Peyer's patch (tissue), 4 donors: Measurements from ENCODE around the gene TMED8. TPM values are rescaled to one million over a fixed set of nuclear protein-coding genes. Genes with fewer than 3 reads are reported as not detected.

Experiments
- DNase-seq, 3 donors: peaks; one replicate each; pipeline ENCODE4 v3.0.0-alpha.2; 2017 to 2019
- H3K27ac ChIP-seq, 4 donors: fragments of 200-600 bp; sonication (generic); one replicate each; pipeline ENCODE4 v1.5.1; 2016 to 2019
- H3K27me3 ChIP-seq, 2 donors: fragments of 200-600 bp; sonication (generic); one replicate each; pipeline ENCODE4 v1.5.1; 2019
- H3K36me3 ChIP-seq, 3 donors: fragments of 200-600 bp; sonication (generic); one replicate each; pipeline ENCODE4 v1.5.1; 2016 to 2019
- H3K4me1 ChIP-seq, 4 donors: fragments of 200-600 bp; sonication (generic); one replicate each; pipeline ENCODE4 v1.5.1; 2016 to 2019
- H3K4me3 ChIP-seq, 4 donors: fragments of 200-600 bp; sonication (generic); 1 replicate in 3 of 4; 2 replicates in 1 of 4; pipeline ENCODE4 v1.5.1; 2016 to 2019; ENCODE audit warnings: mild to moderate bottlenecking in 1 of 4
- H3K9me3 ChIP-seq, 4 donors: fragments of 200-600 bp; sonication (generic); one replicate each; pipeline ENCODE4 v1.5.1; 2016 to 2019; ENCODE audit warnings: mild to moderate bottlenecking in 1 of 4
- POLR2A ChIP-seq, 2 donors: fragments of 450-650 bp; IDR thresholded peaks; one replicate each; pipeline ENCODE4 v1.5.1; 2017; ENCODE audit warnings: antibody characterized with exemption in 2 of 2, mild to moderate bottlenecking in 2 of 2, moderate library complexity in 2 of 2
- total RNA-seq, 4 donors: library from RNA; depleted of rRNA; stranded (reverse); fragments of >200 nt; gene quantifications; one replicate each; pipeline ENCODE4 v1.1.0, GENCODE V29; 2016
- TF ChIP-seq, protein P1 (sequence below), 6 experiments: fragments of 450-650 bp in 4 of 6; fragments of 200-600 bp in 2 of 6; sonication (generic) in 1 of 6; IDR thresholded peaks; one replicate each; pipeline ENCODE4 v1.5.1; 2017 to 2019; ENCODE audit warnings: antibody characterized with exemption in 6 of 6, mild to moderate bottlenecking in 3 of 6, moderate library complexity in 1 of 6

The TMED8 gene
- total RNA-seq, 4 donors from 2014 or later, result 7.4 to 9.9 (median 7.5) TPM

DNA sequence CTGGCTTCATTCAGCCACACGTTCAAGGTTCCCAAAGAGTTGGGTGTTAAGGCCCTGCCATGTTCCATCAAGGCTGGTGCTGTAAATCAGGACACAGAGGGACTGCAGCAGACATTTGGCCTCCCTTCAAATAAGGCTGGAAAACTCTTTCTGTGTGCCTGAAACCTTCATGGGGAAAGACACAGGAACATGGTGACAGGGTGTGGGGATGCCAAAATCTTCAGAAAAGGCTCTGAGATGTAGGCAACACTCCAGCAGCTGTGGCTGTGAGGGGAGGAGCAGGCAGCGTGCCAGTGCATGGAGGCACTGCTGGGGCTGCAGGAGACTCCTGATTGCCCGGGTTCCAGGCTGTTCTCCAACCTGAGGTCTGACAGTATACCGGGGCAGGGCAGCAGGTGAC, 71.2 kb downstream of the TMED8 start:
- DNase-seq, result no peak
- Histone ChIP-seq H3K9me3 (no peaks in the 10 kb centered on the region), H3K4me3 (no peak overlapping the region), H3K27me3 (no peaks in the 10 kb centered on the region), H3K27ac (no peak overlapping the region), H3K4me1 (peaks cover 0 to 8% (median 0%) of the 10 kb centered on the region in 4 donors), H3K36me3 (peaks cover 0 to 7% (median 0%) of the 10 kb centered on the region in 3 donors)
- TF ChIP-seq POLR2A (IDR thresholded peaks at IDR 0.05), result no peak
- TF ChIP-seq, protein P1, sequence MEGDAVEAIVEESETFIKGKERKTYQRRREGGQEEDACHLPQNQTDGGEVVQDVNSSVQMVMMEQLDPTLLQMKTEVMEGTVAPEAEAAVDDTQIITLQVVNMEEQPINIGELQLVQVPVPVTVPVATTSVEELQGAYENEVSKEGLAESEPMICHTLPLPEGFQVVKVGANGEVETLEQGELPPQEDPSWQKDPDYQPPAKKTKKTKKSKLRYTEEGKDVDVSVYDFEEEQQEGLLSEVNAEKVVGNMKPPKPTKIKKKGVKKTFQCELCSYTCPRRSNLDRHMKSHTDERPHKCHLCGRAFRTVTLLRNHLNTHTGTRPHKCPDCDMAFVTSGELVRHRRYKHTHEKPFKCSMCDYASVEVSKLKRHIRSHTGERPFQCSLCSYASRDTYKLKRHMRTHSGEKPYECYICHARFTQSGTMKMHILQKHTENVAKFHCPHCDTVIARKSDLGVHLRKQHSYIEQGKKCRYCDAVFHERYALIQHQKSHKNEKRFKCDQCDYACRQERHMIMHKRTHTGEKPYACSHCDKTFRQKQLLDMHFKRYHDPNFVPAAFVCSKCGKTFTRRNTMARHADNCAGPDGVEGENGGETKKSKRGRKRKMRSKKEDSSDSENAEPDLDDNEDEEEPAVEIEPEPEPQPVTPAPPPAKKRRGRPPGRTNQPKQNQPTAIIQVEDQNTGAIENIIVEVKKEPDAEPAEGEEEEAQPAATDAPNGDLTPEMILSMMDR (IDR thresholded peaks at IDR 0.05), result no peak

DNA sequence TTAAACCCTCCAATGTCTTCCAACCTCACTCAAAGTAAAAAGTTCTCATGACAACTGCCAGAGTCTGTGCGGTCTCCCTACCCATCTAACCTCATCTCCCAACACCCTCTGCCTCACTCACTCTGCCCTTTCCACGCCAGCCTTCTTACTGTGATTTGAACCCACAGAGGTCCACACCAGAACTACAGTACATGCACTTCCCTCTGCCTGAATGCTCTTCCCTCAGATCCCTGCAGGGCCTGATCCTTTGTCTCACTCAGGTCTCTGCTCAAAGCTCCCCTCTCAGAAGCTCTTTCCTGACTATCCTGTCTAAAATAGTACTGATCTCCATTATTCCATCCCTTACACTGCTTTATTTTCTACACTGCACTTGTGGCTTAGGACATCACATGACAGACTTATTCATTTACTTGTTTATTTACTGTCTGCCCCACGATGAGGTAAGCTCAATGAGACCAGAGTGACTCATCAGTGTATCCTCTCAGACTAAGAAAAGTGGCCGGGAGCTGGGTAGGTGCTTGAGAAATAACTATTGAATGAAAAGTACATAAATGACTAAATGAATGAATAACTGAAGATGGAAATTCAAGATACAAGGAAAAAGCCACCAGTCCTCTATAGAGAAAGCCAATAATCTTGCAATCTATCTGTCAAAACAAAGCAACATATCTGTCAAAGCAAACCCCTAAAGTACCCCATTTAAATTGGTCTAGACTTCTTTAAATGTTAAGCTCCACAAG, 73.3 kb downstream of the TMED8 start:
- no peaks in the 10 kb centered on the region for H3K27me3 ChIP-seq
- no peak overlapping the region for H3K4me3 ChIP-seq
- peak in 1 of 3 donors; percentile 57 for DNase-seq
- no peak for TF ChIP-seq POLR2A (IDR thresholded peaks at IDR 0.05)
- TF ChIP-seq, protein P1 (IDR thresholded peaks at IDR 0.05), result no peak
- peak overlapping the region in 1 of 4 donors; percentile 18 for H3K27ac ChIP-seq
- peaks cover 0 to 13% (median 0%) of the 10 kb centered on the region in 3 donors for H3K36me3 ChIP-seq
- H3K4me1 ChIP-seq, result peaks cover 0 to 8% (median 0%) of the 10 kb centered on the region in 4 donors
- no peaks in the 10 kb centered on the region for H3K9me3 ChIP-seq

DNA sequence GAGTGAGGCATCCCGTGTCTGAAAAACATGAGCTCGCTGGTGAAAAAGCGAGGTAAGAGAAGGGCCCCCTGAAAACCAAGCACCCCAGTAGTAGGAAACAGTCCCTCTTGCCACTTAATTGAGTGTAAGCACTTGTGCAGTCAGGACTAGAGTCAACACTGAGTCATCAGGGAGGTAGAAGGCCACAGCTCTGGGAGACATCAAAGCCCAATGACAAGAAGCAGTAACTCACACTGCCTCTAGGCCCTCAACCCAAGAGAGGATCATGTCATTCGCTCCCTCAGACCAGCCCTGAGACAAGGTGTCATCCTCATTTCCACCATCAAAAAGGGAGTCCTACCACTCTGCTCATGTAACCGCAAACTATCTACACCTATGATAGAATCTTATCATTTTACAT, 74.0 kb downstream of the TMED8 start:
- peaks cover 0 to 20% (median 0%) of the 10 kb centered on the region in 3 donors for H3K36me3 ChIP-seq
- DNase-seq, result peak in 1 of 3 donors; percentile 55
- no peaks in the 10 kb centered on the region for H3K9me3 ChIP-seq
- no peaks in the 10 kb centered on the region for H3K27me3 ChIP-seq
- H3K27ac ChIP-seq, result peak overlapping the region in 1 of 4 donors; percentile 5
- no peak for TF ChIP-seq POLR2A (IDR thresholded peaks at IDR 0.05)
- TF ChIP-seq, protein P1 (IDR thresholded peaks at IDR 0.05), result no peak
- H3K4me3 ChIP-seq, result no peak overlapping the region
- peaks cover 0 to 8% (median 0%) of the 10 kb centered on the region in 4 donors for H3K4me1 ChIP-seq

DNA sequence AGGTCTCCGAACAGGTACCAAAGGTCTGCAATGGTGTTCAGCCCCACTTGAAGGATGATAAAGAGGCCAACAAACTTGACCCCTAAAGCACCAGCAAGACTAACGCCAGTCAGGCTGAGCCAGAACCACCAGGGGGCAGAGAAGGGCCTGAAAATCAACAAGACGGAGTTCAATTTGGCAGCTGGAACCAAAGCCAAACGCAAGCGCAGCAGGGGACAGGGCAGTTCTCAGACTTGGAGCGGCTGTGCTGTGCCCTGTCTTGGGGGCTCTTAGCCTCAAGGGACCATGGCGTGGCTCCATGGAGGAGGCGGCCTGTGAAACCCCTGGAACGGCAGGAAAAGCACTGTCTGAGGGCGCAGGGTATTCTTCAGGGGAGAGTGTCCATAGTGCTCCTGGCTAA, 75.8 kb downstream of the TMED8 start:
- H3K27ac ChIP-seq, result no peak overlapping the region
- no peak overlapping the region for H3K4me3 ChIP-seq
- peak; percentile 56 to 89 (median 82) for DNase-seq
- TF ChIP-seq, protein P1 (IDR thresholded peaks at IDR 0.05), result peak in 5 of 6 experiments; percentile 56 to 81 (median 73)
- no peak for TF ChIP-seq POLR2A (IDR thresholded peaks at IDR 0.05)
- H3K27me3 ChIP-seq, result no peaks in the 10 kb centered on the region
- peaks cover 0 to 24% (median 0%) of the 10 kb centered on the region in 3 donors for H3K36me3 ChIP-seq
- H3K9me3 ChIP-seq, result no peaks in the 10 kb centered on the region
- H3K4me1 ChIP-seq, result peaks cover 0 to 8% (median 0%) of the 10 kb centered on the region in 4 donors

DNA sequence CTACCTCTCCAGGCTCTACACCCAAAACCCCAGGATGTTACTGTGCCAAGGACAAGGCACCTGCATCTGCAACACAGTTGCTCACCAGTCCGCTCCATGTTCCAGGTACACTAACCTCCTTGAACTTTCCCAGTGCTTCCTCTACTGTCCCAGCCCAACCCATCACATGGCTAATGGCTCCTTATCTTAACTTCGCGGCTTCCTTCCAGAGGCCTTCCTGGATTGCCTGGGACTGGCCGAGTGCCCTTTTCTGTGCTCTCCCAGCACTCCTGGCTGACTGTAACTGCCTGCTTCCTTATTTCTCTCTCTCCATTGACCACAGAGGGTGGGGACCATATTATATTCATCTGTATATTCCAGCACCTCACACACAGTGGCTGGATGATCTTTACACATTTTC, 77.1 kb downstream of the TMED8 start:
- Histone ChIP-seq H3K27ac (peak overlapping the region in 2 of 4 donors; percentile 26 to 72), H3K4me3 (no peak overlapping the region), H3K4me1 (peaks cover 0 to 8% (median 0%) of the 10 kb centered on the region in 4 donors), H3K9me3 (no peaks in the 10 kb centered on the region), H3K27me3 (no peaks in the 10 kb centered on the region), H3K36me3 (peaks cover 0 to 23% (median 0%) of the 10 kb centered on the region in 3 donors)
- peak in 2 of 3 donors; percentile 66 to 82 for DNase-seq
- TF ChIP-seq POLR2A (IDR thresholded peaks at IDR 0.05), result no peak
- TF ChIP-seq, protein P1 (IDR thresholded peaks at IDR 0.05), result no peak
